Heart right ventricle (tissue), 16 donors: ENCODE results near the gene C16orf74. TPM values are rescaled to one million over a fixed set of nuclear protein-coding genes. Genes with fewer than 3 reads are reported as not detected.

Source experiments
- ATAC-seq, 8 donors: fragments of 200-7000 bp; cut with Tn5 transposase; one replicate each; pipeline ENCODE4 v1.9.1; 2020; ENCODE audit warnings: mild to moderate bottlenecking in 8 of 8, moderate library complexity in 8 of 8, moderate number of reproducible peaks in 1 of 8
- DNase-seq, 2 donors: peaks; one replicate each; pipeline ENCODE4 v3.0.0-alpha.2; 2020
- H3K27ac ChIP-seq, 10 donors: fragments of 200-600 bp; sonication (generic) in 2 of 10; one replicate each; pipeline versions ENCODE4 v1.5.0 to v1.8.0; 2020 to 2022; ENCODE audit warnings: mild to moderate bottlenecking in 3 of 10
- H3K27me3 ChIP-seq, 7 donors: fragments of 200-600 bp; one replicate each; pipeline ENCODE4 v1.8.0; 2021 to 2022; ENCODE audit warnings: mild to moderate bottlenecking in 2 of 7
- H3K36me3 ChIP-seq, 9 donors: fragments of 200-600 bp; sonication (generic) in 1 of 9; one replicate each; pipeline versions ENCODE4 v1.5.0 to v1.8.0; 2020 to 2022; ENCODE audit warnings: mild to moderate bottlenecking in 2 of 9
- H3K4me1 ChIP-seq, 9 donors: fragments of 200-600 bp; sonication (generic) in 1 of 9; one replicate each; pipeline versions ENCODE4 v1.5.0 to v1.8.0; 2020 to 2022; ENCODE audit warnings: mild to moderate bottlenecking in 4 of 9
- H3K4me3 ChIP-seq, 10 donors: fragments of 200-600 bp; sonication (generic) in 2 of 10; one replicate each; pipeline versions ENCODE4 v1.5.0 to v1.8.0; 2020 to 2022; ENCODE audit warnings: mild to moderate bottlenecking in 7 of 10, moderate library complexity in 2 of 10
- H3K9me3 ChIP-seq, 11 donors: fragments of 200-600 bp in 10 of 11; sonication (generic) in 2 of 11; one replicate each; pipeline versions ENCODE4 v1.5.0 to v1.8.0; 2013 to 2022; ENCODE audit warnings: mild to moderate bottlenecking in 2 of 11, control low read depth in 1 of 11, moderate library complexity in 1 of 11
- WGBS, 2 donors: extraction: QIAGEN DNeasy Blood & Tissue Kit; methylation state at CpG; one replicate each; pipeline ENCODE4 v1.1.7; 2013; ENCODE audit warnings: inconsistent platforms in 1 of 2; 5-methylcytosine and 5-hydroxymethylcytosine counted together
- intact Hi-C, 10 donors: fragments of 100-400 bp; cut with DNase I; formaldehyde crosslinking; loops; one replicate each; pipeline versions ENCODE4 v1.11.1 to v1.14.2; 2022
- polyA plus RNA-seq, 2 donors: library from polyadenylated mRNA; stranded (reverse); fragments of 200-250 nt; gene quantifications; one replicate each; pipeline ENCODE4 v1.2.3, GENCODE V29; 2013
- total RNA-seq, 10 donors: library from RNA; stranded (reverse); fragmentation: NEBNext Ultra II Directional in 3 of 10; extraction: Animal tissue kit (Norgen Biotek cat#: 25700) in 3 of 10; gene quantifications; one replicate each; pipeline versions ENCODE4 v1.2.1 to v1.2.4, GENCODE V29; 2021 to 2023
- TF ChIP-seq, protein P1 (sequence below), 9 donors: fragments of 200-600 bp; sonication (generic) in 2 of 9; IDR thresholded peaks; one replicate each; pipeline versions ENCODE4 v1.5.0 to v1.8.0; 2021 to 2022; ENCODE audit warnings: antibody characterized with exemption in 9 of 9, mild to moderate bottlenecking in 5 of 9, moderate library complexity in 1 of 9
- donor health status: Arrhythmogenic right ventricular cardiomyopathy.
- donor health status: ischemic (EF 13 %, LVEDD 7.1; RV severe dilation, severe dysfunction).
- donor health status: healthy with polysubstance abuse.
- donor health status: DM: no; HTN: yes; CAD: no.
- donor health status: DM: no; HTN: no; CAD: no.
- donor health status: ischemic (EF 25% LVEDD 6.9; RV normal size, moderate dysfunction).
- donor health status: ischemic (EF 25% LVEDD 5.7; RV mildly dilated, moderate dysfunction).
- donor health status: healthy.
- donor health status: DM: yes; HTN: yes; CAD: no.
- donor health status: Ischemic cardiomyopathy.
- donor health status: ischemic (EF 35%, LVEDD 5.7; RV mildly dilated, moderate dysfunction).
- donor health status: nonischemic (EF 11% LVEDD 7.7; RV severe dilation, severe dysfunction).
- donor health status: DM: yes; HTN: yes; CAD: no.
- donor health status: PGD.
- donor health status: ischemic (EF 29% LVEDD 5.4; RV normal size, mild dysfunction).
- donor health status: nonischemic (EF 23%, LVEDD 6.1; RV moderate dilation, normal function).

The C16orf74 gene
- total and polyA plus RNA-seq, 12 donors = 0.56 to 6.5 (median 1.2) TPM

GRCh38 chr16:85770741-85771140, 19.8 kb upstream of the C16orf74 start:
- Histone ChIP-seq H3K27ac (no peak overlapping the region), H3K4me1 (no peaks in the 10 kb centered on the region), H3K27me3 (peaks cover 0 to 3% (median 0%) of the 10 kb centered on the region in 7 donors), H3K36me3 (peaks cover 0 to 18% (median 0%) of the 10 kb centered on the region in 9 donors), H3K4me3 (no peak overlapping the region), H3K9me3 (no peaks in the 10 kb centered on the region)
- DNase-seq = no peak
- intact Hi-C loops = no loop called here
- TF ChIP-seq, protein P1, sequence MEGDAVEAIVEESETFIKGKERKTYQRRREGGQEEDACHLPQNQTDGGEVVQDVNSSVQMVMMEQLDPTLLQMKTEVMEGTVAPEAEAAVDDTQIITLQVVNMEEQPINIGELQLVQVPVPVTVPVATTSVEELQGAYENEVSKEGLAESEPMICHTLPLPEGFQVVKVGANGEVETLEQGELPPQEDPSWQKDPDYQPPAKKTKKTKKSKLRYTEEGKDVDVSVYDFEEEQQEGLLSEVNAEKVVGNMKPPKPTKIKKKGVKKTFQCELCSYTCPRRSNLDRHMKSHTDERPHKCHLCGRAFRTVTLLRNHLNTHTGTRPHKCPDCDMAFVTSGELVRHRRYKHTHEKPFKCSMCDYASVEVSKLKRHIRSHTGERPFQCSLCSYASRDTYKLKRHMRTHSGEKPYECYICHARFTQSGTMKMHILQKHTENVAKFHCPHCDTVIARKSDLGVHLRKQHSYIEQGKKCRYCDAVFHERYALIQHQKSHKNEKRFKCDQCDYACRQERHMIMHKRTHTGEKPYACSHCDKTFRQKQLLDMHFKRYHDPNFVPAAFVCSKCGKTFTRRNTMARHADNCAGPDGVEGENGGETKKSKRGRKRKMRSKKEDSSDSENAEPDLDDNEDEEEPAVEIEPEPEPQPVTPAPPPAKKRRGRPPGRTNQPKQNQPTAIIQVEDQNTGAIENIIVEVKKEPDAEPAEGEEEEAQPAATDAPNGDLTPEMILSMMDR (IDR thresholded peaks at IDR 0.05) = no peak
- no peak for ATAC-seq
- 96 to 98% methylated on average over 6 of the region's 6 CpGs for WGBS, 2 donors

GRCh38 chr16:85768199-85768598, 17.3 kb upstream of the C16orf74 start:
- intact Hi-C loops = no loop called here
- no peak for ATAC-seq
- Histone ChIP-seq H3K4me1 (no peaks in the 10 kb centered on the region), H3K4me3 (no peak overlapping the region), H3K9me3 (no peaks in the 10 kb centered on the region), H3K36me3 (peaks cover 0 to 15% (median 0%) of the 10 kb centered on the region in 9 donors), H3K27me3 (peaks cover 0 to 5% (median 0%) of the 10 kb centered on the region in 7 donors), H3K27ac (no peak overlapping the region)
- 72 to 76% methylated on average over 2 of the region's 2 CpGs for WGBS, 2 donors
- DNase-seq = no peak
- TF ChIP-seq, protein P1 (IDR thresholded peaks at IDR 0.05) = no peak

DNA sequence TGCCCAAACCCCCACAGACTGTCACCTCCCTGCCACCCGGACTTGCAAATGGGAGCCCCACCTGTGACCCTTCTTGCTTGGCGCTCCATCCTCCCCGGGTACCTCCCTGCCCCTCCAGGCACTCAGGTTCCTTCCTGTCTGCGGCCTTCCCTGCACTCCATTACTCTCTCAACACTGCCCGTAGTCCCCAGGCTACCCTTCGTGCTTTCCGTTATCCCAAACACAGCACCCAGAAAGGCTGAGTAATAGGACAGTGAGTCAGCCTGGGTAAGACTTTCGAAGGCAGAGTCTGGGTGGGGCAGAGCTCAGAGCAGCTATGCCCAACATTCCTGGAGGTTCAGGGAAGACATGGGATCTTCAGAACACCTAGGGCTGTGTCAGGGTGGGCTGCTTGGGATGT, 16.6 kb upstream of the C16orf74 start:
- no peak overlapping the region for H3K27ac ChIP-seq
- H3K27me3 ChIP-seq = peaks cover 0 to 10% (median 0%) of the 10 kb centered on the region in 7 donors
- DNase-seq = no peak
- whole genome bisulfite sequencing, 2 donors = 69 to 75% methylated on average over 8 of the region's 8 CpGs
- peaks cover 0 to 15% (median 0%) of the 10 kb centered on the region in 9 donors for H3K36me3 ChIP-seq
- TF ChIP-seq, protein P1 (IDR thresholded peaks at IDR 0.05) = no peak
- intact Hi-C loops = no loop called here
- H3K4me1 ChIP-seq = no peaks in the 10 kb centered on the region
- H3K9me3 ChIP-seq = no peaks in the 10 kb centered on the region
- peak in 1 of 8 donors; percentile 40 for ATAC-seq
- H3K4me3 ChIP-seq = no peak overlapping the region

DNA sequence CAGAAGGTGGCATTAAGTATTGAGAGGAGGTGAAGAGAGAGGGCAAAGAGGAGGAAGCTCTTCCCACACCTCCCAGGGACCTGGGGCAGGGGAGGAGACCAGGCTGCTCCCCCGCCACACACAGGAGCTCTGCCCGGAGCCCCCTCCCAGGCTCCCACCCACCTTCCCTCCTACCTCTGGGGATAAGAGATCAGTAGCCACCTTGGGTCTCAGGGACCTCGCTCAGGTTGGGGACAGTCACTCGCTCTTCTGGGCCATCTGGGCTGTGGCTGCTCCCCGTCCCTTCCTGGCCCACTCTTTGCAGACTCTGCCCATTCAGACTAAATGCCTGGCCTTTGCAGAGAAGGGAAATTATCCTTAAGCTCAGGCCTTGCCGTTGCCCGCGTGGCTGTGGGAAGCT, 14.9 kb upstream of the C16orf74 start:
- H3K27ac ChIP-seq = no peak overlapping the region
- peaks cover 0 to 25% (median 4%) of the 10 kb centered on the region in 7 donors for H3K27me3 ChIP-seq
- H3K4me1 ChIP-seq = peaks cover 0 to 10% (median 0%) of the 10 kb centered on the region in 9 donors
- DNase-seq = no peak
- no peak for ATAC-seq
- no peak overlapping the region for H3K4me3 ChIP-seq
- intact Hi-C loops = no loop called here
- H3K36me3 ChIP-seq = peaks cover 0 to 6% (median 0%) of the 10 kb centered on the region in 9 donors
- H3K9me3 ChIP-seq = no peaks in the 10 kb centered on the region
- TF ChIP-seq, protein P1 (IDR thresholded peaks at IDR 0.05) = no peak
- 67 to 69% methylated on average over 8 of the region's 8 CpGs for WGBS, 2 donors
